WERI-Rb-1 (cell line): Measurements from ENCODE around the gene NUP214.
"Not testable (repeated sequence)": the region's sequence is repeated elsewhere in the genome, so short reads cannot be mapped to it uniquely, and the experiment has no call there.

Experiments used
- DNase-seq: peaks from one replicate; pipeline ENCODE4 v3.0.0-alpha.2; 2020
- H3K27ac ChIP-seq: fragments of 250-450 bp; sonication (Bioruptor Pico); 2 replicates; pipeline ENCODE4 v1.5.1; 2020; ENCODE audit warnings: mild to moderate bottlenecking, moderate library complexity
- H3K27me3 ChIP-seq: fragments of 250-450 bp; sonication (Bioruptor Pico); 2 replicates; pipeline ENCODE4 v1.5.1; 2021; ENCODE audit warnings: mild to moderate bottlenecking, low read depth, moderate library complexity; ENCODE audit not compliant: insufficient read depth, severe bottlenecking
- H3K36me3 ChIP-seq: fragments of 250-450 bp; sonication (Bioruptor Pico); 2 replicates; pipeline ENCODE4 v1.5.1; 2020; ENCODE audit warnings: mild to moderate bottlenecking, moderate library complexity
- H3K4me3 ChIP-seq: 2 replicates; pipeline ENCODE4 v1.5.1; 2011; ENCODE audit warnings: low read depth, mild to moderate bottlenecking, control low read depth, low read length
- H3K9me3 ChIP-seq: fragments of 250-450 bp; sonication (Bioruptor Pico); 2 replicates; pipeline ENCODE4 v1.5.1; 2021; ENCODE audit warnings: mild to moderate bottlenecking, moderate library complexity; ENCODE audit not compliant: severe bottlenecking
- CTCF ChIP-seq: IDR thresholded peaks from 2 replicates; pipeline ENCODE4 v1.5.1; 2011; ENCODE audit warnings: low read depth, mild to moderate bottlenecking, control low read depth, inconsistent platforms, low read length

The NUP214 gene

GRCh38 chr9:131237931-131238401 is 112.6 kb downstream of the NUP214 start:
- no peak for DNase-seq
- Histone ChIP-seq H3K27me3 (no peaks in the 10 kb centered on the region), H3K36me3 (peaks cover 32% of the 10 kb centered on the region), H3K4me3 (no peak overlapping the region), H3K27ac (no peak overlapping the region), H3K9me3 (peaks cover 2% of the 10 kb centered on the region)
- no peak for TF ChIP-seq CTCF

- Histone ChIP-seq H3K9me3 (peaks cover 4% of the 10 kb centered on the region), H3K36me3 (peaks cover 26% of the 10 kb centered on the region), H3K27ac (no peak overlapping the region), H3K4me3 (no peak overlapping the region), H3K27me3 (no peaks in the 10 kb centered on the region)
- no peak for TF ChIP-seq CTCF
- DNase-seq: no peak
These were observed 113.1 kb downstream of the NUP214 start for GRCh38 chr9:131238402-131239021.

GRCh38 chr9:131239161-131239975 is 114.0 kb downstream of the NUP214 start:
- Histone ChIP-seq H3K36me3 (peaks cover 18% of the 10 kb centered on the region), H3K9me3 (peaks cover 4% of the 10 kb centered on the region), H3K4me3 (no peak overlapping the region), H3K27me3 (no peaks in the 10 kb centered on the region), H3K27ac (no peak overlapping the region)
- no peak for DNase-seq
- TF ChIP-seq CTCF: no peak

GRCh38 chr9:131240047-131240921 is 114.9 kb downstream of the NUP214 start:
- peaks cover 9% of the 10 kb centered on the region for H3K36me3 ChIP-seq
- no peak for DNase-seq
- no peak for TF ChIP-seq CTCF
- peaks cover 4% of the 10 kb centered on the region for H3K9me3 ChIP-seq
- no peaks in the 10 kb centered on the region for H3K27me3 ChIP-seq
- H3K4me3 ChIP-seq: no peak overlapping the region
- no peak overlapping the region for H3K27ac ChIP-seq

- not testable (repeated sequence) for H3K27me3 ChIP-seq, H3K27ac ChIP-seq, H3K4me3 ChIP-seq
These were observed 118.9 kb downstream of the NUP214 start for GRCh38 chr9:131244331-131244730.

GRCh38 chr9:131246618-131247017 is 121.2 kb downstream of the NUP214 start:
- no peak for TF ChIP-seq CTCF
- Histone ChIP-seq H3K9me3 (peaks cover 4% of the 10 kb centered on the region), H3K36me3 (no peaks in the 10 kb centered on the region), H3K27me3 (no peaks in the 10 kb centered on the region), H3K4me3 (no peak overlapping the region), H3K27ac (no peak overlapping the region)
- no peak for DNase-seq

More at GRCh38 chr9:131244331-131244730, 118.9 kb downstream of the NUP214 start:
- not testable (repeated sequence) for H3K9me3 ChIP-seq, DNase-seq, H3K36me3 ChIP-seq
